GM19025 (cell line): ENCODE measurements around the gene TBCD.

Experiments
- ATAC-seq: cut with Tn5 transposase; IDR thresholded peaks from one replicate; pipeline ENCODE4 v1.9.1; 2021; ENCODE audit warnings: mild to moderate bottlenecking, low read depth, moderate library complexity; ENCODE audit not compliant: unreplicated experiment

The TBCD gene

GRCh38 chr17:82876602-82877379 lies 124.9 kb downstream of the TBCD start:
- no peak for ATAC-seq

- ATAC-seq = no peak
Measured at GRCh38 chr17:82878527-82878926, 126.7 kb downstream of the TBCD start.

- no peak for ATAC-seq
Measured at GRCh38 chr17:82879241-82879640, 127.4 kb downstream of the TBCD start.

- no peak for ATAC-seq
Measured at GRCh38 chr17:82880620-82881323, 128.9 kb downstream of the TBCD start.

- no peak for ATAC-seq
Measured at GRCh38 chr17:82881324-82881823, 129.5 kb downstream of the TBCD start.

- no peak for ATAC-seq
Measured at GRCh38 chr17:82881900-82882714, 130.2 kb downstream of the TBCD start.

- no peak for ATAC-seq
Measured at GRCh38 chr17:82882715-82883418, 131.0 kb downstream of the TBCD start.

GRCh38 chr17:82883419-82884031 lies 131.7 kb downstream of the TBCD start:
- no peak for ATAC-seq

- ATAC-seq = no peak
Measured at GRCh38 chr17:82884341-82884969, 132.6 kb downstream of the TBCD start.

GRCh38 chr17:82884970-82885353 lies 133.1 kb downstream of the TBCD start:
- ATAC-seq = no peak

- no peak for ATAC-seq
Measured at GRCh38 chr17:82887255-82888164, 135.6 kb downstream of the TBCD start.

GRCh38 chr17:82888583-82889495 lies 137.0 kb downstream of the TBCD start:
- no peak for ATAC-seq

- no peak for ATAC-seq
Measured at GRCh38 chr17:82889496-82890338, 137.9 kb downstream of the TBCD start.

GRCh38 chr17:82890339-82890730 lies 138.5 kb downstream of the TBCD start:
- no peak for ATAC-seq

- ATAC-seq = no peak
Measured at GRCh38 chr17:82890926-82891678, 139.2 kb downstream of the TBCD start.

GRCh38 chr17:82891911-82892310 lies 140.0 kb downstream of the TBCD start:
- ATAC-seq = no peak
